ENCODE measurements around the gene HAND2. TPM values are rescaled to one million over a fixed set of nuclear protein-coding genes. Genes with fewer than 3 reads are reported as not detected.

The HAND2 gene
- total RNA-seq, 6 experiments from 2014 or later, result 0.35 to 3.7 (median 0.51) TPM

GRCh38 chr4:173560896-173561295 is 30.9 kb upstream of the HAND2 start:
- no peak overlapping the region for H3K27ac Mint-ChIP-seq
- no peaks in the 10 kb centered on the region for H3K36me3 Mint-ChIP-seq (ENCODE audit: low read depth)
- no peak overlapping the region for H3K4me3 Mint-ChIP-seq
- no peak for TF ChIP-seq CTCF (IDR thresholded peaks at IDR 0.05)
- H3K9me3 Mint-ChIP-seq, result no peaks in the 10 kb centered on the region
- H3K27me3 Mint-ChIP-seq (ENCODE audit: insufficient read depth), result peaks cover 1% of the 10 kb centered on the region; the same call in 1 of the 2 replicates
- no peaks in the 10 kb centered on the region for H3K4me1 Mint-ChIP-seq (ENCODE audit: low read depth)
- no peak for DNase-seq

- DNase-seq, result no peak
- H3K36me3 Mint-ChIP-seq (ENCODE audit: low read depth), result no peaks in the 10 kb centered on the region
- peaks cover 1% of the 10 kb centered on the region; the same call in 1 of the 2 replicates for H3K27me3 Mint-ChIP-seq (ENCODE audit: insufficient read depth)
- TF ChIP-seq CTCF (IDR thresholded peaks at IDR 0.05), result no peak
- H3K4me1 Mint-ChIP-seq (ENCODE audit: low read depth), result no peaks in the 10 kb centered on the region
- no peak overlapping the region for H3K27ac Mint-ChIP-seq
- H3K9me3 Mint-ChIP-seq, result no peaks in the 10 kb centered on the region
- no peak overlapping the region for H3K4me3 Mint-ChIP-seq
These were observed 26.5 kb upstream of the HAND2 start for GRCh38 chr4:173556398-173557131.

GRCh38 chr4:173547889-173548288 is 17.9 kb upstream of the HAND2 start:
- no peak overlapping the region for H3K27ac Mint-ChIP-seq
- H3K4me3 Mint-ChIP-seq, result no peak overlapping the region
- no peak for DNase-seq
- no peaks in the 10 kb centered on the region for H3K36me3 Mint-ChIP-seq (ENCODE audit: low read depth)
- H3K9me3 Mint-ChIP-seq, result no peaks in the 10 kb centered on the region
- H3K4me1 Mint-ChIP-seq (ENCODE audit: low read depth), result 0 out of 2 replicates have a peak, but pooled peaks cover 5% of the 10 kb centered on the region
- TF ChIP-seq CTCF (IDR thresholded peaks at IDR 0.05), result no peak
- peaks cover 2% of the 10 kb centered on the region; the same call in 1 of the 2 replicates for H3K27me3 Mint-ChIP-seq (ENCODE audit: insufficient read depth)

- H3K4me3 Mint-ChIP-seq, result no peak overlapping the region
- no peaks in the 10 kb centered on the region for H3K36me3 Mint-ChIP-seq (ENCODE audit: low read depth)
- no peaks in the 10 kb centered on the region for H3K9me3 Mint-ChIP-seq
- H3K4me1 Mint-ChIP-seq (ENCODE audit: low read depth), result 0 out of 2 replicates have a peak, but pooled peaks cover 5% of the 10 kb centered on the region
- no peak for DNase-seq
- no peak for TF ChIP-seq CTCF (IDR thresholded peaks at IDR 0.05)
- H3K27me3 Mint-ChIP-seq (ENCODE audit: insufficient read depth), result peaks cover 4% of the 10 kb centered on the region; the same call in 1 of the 2 replicates
- no peak overlapping the region for H3K27ac Mint-ChIP-seq
These were observed 16.7 kb upstream of the HAND2 start for GRCh38 chr4:173546776-173547175.

GRCh38 chr4:173545440-173545839 is 15.4 kb upstream of the HAND2 start:
- 0 out of 2 replicates have a peak, but pooled peaks cover 5% of the 10 kb centered on the region for H3K4me1 Mint-ChIP-seq (ENCODE audit: low read depth)
- H3K36me3 Mint-ChIP-seq (ENCODE audit: low read depth), result no peaks in the 10 kb centered on the region
- H3K27ac Mint-ChIP-seq, result no peak overlapping the region
- DNase-seq, result no peak
- TF ChIP-seq CTCF (IDR thresholded peaks at IDR 0.05), result no peak
- peaks cover 4% of the 10 kb centered on the region for H3K27me3 Mint-ChIP-seq (ENCODE audit: insufficient read depth)
- H3K9me3 Mint-ChIP-seq, result no peaks in the 10 kb centered on the region
- no peak overlapping the region for H3K4me3 Mint-ChIP-seq
